ENCODE data around the gene LMO2.

Gene LMO2

GRCh38 chr11:33912405-33913361 is 20.8 kb upstream of the LMO2 start:
- TF ChIP-seq, protein P1, sequence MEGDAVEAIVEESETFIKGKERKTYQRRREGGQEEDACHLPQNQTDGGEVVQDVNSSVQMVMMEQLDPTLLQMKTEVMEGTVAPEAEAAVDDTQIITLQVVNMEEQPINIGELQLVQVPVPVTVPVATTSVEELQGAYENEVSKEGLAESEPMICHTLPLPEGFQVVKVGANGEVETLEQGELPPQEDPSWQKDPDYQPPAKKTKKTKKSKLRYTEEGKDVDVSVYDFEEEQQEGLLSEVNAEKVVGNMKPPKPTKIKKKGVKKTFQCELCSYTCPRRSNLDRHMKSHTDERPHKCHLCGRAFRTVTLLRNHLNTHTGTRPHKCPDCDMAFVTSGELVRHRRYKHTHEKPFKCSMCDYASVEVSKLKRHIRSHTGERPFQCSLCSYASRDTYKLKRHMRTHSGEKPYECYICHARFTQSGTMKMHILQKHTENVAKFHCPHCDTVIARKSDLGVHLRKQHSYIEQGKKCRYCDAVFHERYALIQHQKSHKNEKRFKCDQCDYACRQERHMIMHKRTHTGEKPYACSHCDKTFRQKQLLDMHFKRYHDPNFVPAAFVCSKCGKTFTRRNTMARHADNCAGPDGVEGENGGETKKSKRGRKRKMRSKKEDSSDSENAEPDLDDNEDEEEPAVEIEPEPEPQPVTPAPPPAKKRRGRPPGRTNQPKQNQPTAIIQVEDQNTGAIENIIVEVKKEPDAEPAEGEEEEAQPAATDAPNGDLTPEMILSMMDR (IDR thresholded peaks at IDR 0.05) = no peak
- TF ChIP-seq ZFX (IDR thresholded peaks at IDR 0.05; ENCODE audit: borderline replicate concordance) = no peak
- no peak overlapping the region for H3K27ac ChIP-seq

DNA sequence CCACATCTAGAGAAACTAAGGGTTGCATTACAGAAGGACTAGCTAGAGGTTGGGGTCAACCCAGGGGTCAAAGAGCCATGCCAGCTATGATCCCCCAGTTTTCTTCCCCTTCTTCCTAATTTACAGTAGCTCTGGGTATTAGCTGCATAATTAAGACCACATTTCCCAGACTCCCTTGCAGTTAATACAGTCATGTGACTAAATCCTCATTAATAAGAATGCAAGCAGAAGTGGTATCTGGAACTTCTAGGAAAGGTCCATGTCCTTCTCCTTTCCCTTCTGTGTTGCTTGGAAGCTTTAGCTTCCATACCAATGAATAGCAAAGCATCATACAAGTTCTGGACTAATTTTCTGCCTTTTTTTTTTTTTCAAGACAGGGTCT is 19.1 kb upstream of the LMO2 start:
- H3K27ac ChIP-seq = no peak overlapping the region
- TF ChIP-seq, protein P1 (IDR thresholded peaks at IDR 0.05) = no peak
- TF ChIP-seq ZFX (IDR thresholded peaks at IDR 0.05; ENCODE audit: borderline replicate concordance) = no peak

GRCh38 chr11:33910296-33910957 is 18.6 kb upstream of the LMO2 start:
- TF ChIP-seq ZFX (IDR thresholded peaks at IDR 0.05; ENCODE audit: borderline replicate concordance) = no peak
- TF ChIP-seq, protein P1 (IDR thresholded peaks at IDR 0.05) = no peak
- H3K27ac ChIP-seq = no peak overlapping the region

DNA sequence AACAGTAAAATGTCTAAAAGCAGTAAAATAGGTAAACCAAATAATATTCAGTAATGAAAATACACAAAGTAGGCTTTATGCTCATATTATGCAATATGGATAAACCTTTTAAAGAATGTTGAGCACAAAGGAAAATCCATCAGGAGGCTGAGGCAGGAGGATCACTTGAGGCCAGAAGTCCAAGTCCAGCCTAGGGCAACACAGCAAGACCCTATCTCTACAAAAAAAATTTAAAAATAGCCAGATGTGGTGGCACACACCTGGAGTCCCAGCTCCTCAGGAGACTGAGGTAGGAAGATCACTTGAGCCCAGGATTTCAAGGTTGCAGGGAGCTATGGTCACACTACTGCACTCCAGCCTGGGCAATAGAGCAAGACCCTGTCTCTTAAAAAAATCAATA is 17.7 kb upstream of the LMO2 start:
- TF ChIP-seq ZFX (IDR thresholded peaks at IDR 0.05; ENCODE audit: borderline replicate concordance) = no peak
- TF ChIP-seq, protein P1 (IDR thresholded peaks at IDR 0.05) = no peak
- no peak overlapping the region for H3K27ac ChIP-seq

GRCh38 chr11:33909150-33909549 is 17.3 kb upstream of the LMO2 start:
- no peak overlapping the region for H3K27ac ChIP-seq
- TF ChIP-seq ZFX (IDR thresholded peaks at IDR 0.05; ENCODE audit: borderline replicate concordance) = no peak
- TF ChIP-seq, protein P1 (IDR thresholded peaks at IDR 0.05) = no peak

- no peak for TF ChIP-seq ZFX (IDR thresholded peaks at IDR 0.05; ENCODE audit: borderline replicate concordance)
- TF ChIP-seq, protein P1 (IDR thresholded peaks at IDR 0.05) = no peak
- no peak overlapping the region for H3K27ac ChIP-seq
Measured at GRCh38 chr11:33907421-33907820, 15.5 kb upstream of the LMO2 start.

All from 22Rv1 (cell line).